ENCODE measurements around the gene CTBP2. TPM values are rescaled to one million over a fixed set of nuclear protein-coding genes. Genes with fewer than 3 reads are reported as not detected.

The CTBP2 gene
- total RNA-seq, 1 experiment from 2014 or later, result 125 TPM

DNA sequence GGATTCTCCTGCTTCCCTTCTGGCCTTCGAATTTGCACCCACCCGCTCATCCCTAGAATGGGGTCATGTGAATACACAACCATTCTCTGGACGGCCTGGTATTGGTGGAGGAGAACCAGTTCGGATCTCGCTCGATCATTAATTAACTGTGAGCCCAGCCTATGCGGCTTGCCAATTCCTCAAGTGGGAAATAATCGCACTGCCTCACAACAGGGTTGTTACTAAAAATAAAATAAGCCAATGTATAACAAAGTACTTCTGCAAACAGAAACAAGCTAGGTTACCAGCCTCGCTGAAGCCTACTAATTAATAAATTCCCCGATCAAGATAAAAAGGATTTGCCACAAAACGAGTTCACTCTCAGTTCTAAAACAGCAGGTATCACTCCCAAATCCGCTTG lies 16.2 kb downstream of the CTBP2 start:
- CTCF ChIA-PET, result interaction anchor here (0.7 kb wide), 1 partner anchor 321 kb away, joined by 5 read pairs; no protein-coding TSS in a partner anchor
- ATAC-seq, result no peak
- H3K4me3 ChIP-seq (ENCODE audit: low read depth in 2 of 2, low read length in 2 of 2), result no peak overlapping the region

DNA sequence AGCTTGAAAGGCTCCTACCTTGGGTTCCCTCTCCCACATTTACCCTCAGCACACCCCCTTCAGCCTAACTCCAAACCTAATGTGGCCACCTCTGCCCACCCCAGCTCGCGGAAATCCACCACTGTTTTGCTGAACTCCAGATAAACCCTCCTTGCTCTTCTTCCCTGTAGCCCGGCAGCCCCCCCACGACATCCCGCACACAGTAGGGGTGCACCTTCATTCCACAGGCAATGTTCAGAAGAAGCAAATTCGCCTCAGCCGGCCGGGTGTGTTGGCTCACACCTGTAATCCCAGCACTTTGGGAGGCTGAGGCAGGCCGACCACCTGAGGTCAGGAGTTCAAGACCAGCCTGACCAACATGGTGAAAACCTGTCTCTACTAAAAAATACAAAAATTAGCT lies 17.4 kb downstream of the CTBP2 start:
- H3K9me3 ChIP-seq (ENCODE audit: control insufficient read depth, insufficient read depth, low read depth, low read length), result no peaks in the 10 kb centered on the region
- H3K27ac ChIP-seq (ENCODE audit: low read length), result no peak overlapping the region
- in situ Hi-C loops (cut with HindIII; ENCODE audit: low pct_unique_long_range_greater_than_20kb, low sequenced_read_pairs) (no loop called here), intact Hi-C loops (cut with micrococcal nuclease; ENCODE audit: unreplicated experiment) (no loop called here)
- DNase-seq (ENCODE audit: low read depth, low spot score) (no peak), ATAC-seq (no peak)
- H3K4me1 ChIP-seq (ENCODE audit: control insufficient read depth, insufficient read depth, low read length), result peaks cover 37% of the 10 kb centered on the region
- CTCF ChIA-PET, result no interaction called here
- POLR2A ChIA-PET, result no interaction called here
- no TSS peak for BruUV-seq (replicated peaks)
- TF ChIP-seq REST (IDR thresholded peaks at IDR 0.05; ENCODE audit: insufficient read depth in 1 of 2, low read depth in 2 of 2, low read length in 1 of 2) (no peak), SIN3A (IDR thresholded peaks at IDR 0.05; ENCODE audit: borderline replicate concordance, insufficient read depth, low read depth, low read length) (no peak), CTCF (IDR thresholded peaks at IDR 0.05) (no peak)
- H3K36me3 ChIP-seq (ENCODE audit: control insufficient read depth, insufficient read depth, low read length), result no peaks in the 10 kb centered on the region
- no peak overlapping the region for H3K4me3 ChIP-seq (ENCODE audit: low read depth in 2 of 2, low read length in 2 of 2)
- no peaks in the 10 kb centered on the region for H3K27me3 ChIP-seq (ENCODE audit: control insufficient read depth, insufficient read depth, low read length)

More for the DNA sequence above, 16.2 kb downstream of the CTBP2 start:
- POLR2A ChIA-PET, result interaction anchor here (0.7 kb wide), 1 partner anchor 244 kb away, joined by 4 read pairs; no protein-coding TSS in a partner anchor
- Histone ChIP-seq H3K9me3 (ENCODE audit: control insufficient read depth, insufficient read depth, low read depth, low read length) (no peaks in the 10 kb centered on the region), H3K4me1 (ENCODE audit: control insufficient read depth, insufficient read depth, low read length) (peaks cover 49% of the 10 kb centered on the region), H3K27me3 (ENCODE audit: control insufficient read depth, insufficient read depth, low read length) (no peaks in the 10 kb centered on the region), H3K27ac (ENCODE audit: low read length) (no peak overlapping the region), H3K36me3 (ENCODE audit: control insufficient read depth, insufficient read depth, low read length) (no peaks in the 10 kb centered on the region)
- in situ Hi-C loops (cut with HindIII; ENCODE audit: low pct_unique_long_range_greater_than_20kb, low sequenced_read_pairs), result no loop called here
- TF ChIP-seq REST (IDR thresholded peaks at IDR 0.05; ENCODE audit: insufficient read depth in 1 of 2, low read depth in 2 of 2, low read length in 1 of 2) (no peak), TCF7L2 (IDR thresholded peaks at IDR 0.05; ENCODE audit: low read depth, low read length) (no peak), SIN3A (IDR thresholded peaks at IDR 0.05; ENCODE audit: borderline replicate concordance, insufficient read depth, low read depth, low read length) (no peak), POLR2AphosphoS5 (IDR thresholded peaks at IDR 0.05; ENCODE audit: low read depth, low read length) (no peak), CTCF (IDR thresholded peaks at IDR 0.05) (no peak)
- DNase-seq (ENCODE audit: low read depth, low spot score), result no peak
- intact Hi-C loops (cut with micrococcal nuclease; ENCODE audit: unreplicated experiment), result no loop called here
- BruUV-seq (replicated peaks), result no TSS peak

All from Panc1 (cell line).